Measurements from ENCODE around the gene KCNJ6.
A peak's percentile ranks its signal among the peaks of the same experiment; 100 is the strongest.
"Not testable (repeated sequence)": the region's sequence is repeated elsewhere in the genome, so short reads cannot be mapped to it uniquely, and the experiment has no call there.

KCNJ6 gene, protein sequence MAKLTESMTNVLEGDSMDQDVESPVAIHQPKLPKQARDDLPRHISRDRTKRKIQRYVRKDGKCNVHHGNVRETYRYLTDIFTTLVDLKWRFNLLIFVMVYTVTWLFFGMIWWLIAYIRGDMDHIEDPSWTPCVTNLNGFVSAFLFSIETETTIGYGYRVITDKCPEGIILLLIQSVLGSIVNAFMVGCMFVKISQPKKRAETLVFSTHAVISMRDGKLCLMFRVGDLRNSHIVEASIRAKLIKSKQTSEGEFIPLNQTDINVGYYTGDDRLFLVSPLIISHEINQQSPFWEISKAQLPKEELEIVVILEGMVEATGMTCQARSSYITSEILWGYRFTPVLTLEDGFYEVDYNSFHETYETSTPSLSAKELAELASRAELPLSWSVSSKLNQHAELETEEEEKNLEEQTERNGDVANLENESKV

DNA sequence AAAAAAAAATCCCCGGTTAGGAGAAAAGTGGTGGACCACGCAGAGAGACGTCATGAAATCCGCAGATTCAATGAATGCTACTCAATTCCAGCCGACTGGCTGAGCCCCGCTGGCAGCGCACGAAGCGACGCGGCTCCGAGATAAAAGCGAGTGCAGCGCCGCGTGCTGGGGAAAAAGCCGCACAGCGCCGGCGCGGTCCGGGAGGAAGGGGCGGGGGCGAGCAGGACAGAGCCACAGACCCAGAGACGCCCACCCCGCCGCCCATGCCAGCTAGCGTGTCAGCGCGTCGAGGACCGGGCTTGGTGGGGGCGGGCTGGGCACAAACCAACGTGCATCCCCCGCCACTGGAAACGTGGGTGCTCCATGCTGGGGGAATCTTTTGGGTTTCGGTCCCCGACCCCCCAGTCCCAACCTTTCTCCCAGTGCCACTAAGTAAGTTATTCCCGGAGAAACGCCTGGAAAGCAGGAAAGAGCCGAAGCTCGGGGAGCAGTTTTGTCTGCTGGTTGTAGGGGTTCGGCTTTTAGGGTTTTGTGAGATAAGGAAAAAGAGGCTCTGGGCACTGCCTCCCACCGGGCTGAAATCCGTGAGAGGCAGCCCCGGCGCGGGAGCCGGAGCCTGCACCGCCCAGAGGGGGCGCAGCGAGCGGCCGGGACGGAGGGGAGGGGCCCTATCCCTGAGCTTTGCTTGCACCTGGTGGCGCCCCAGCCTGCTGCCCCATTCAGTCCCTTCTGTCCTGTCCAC, at the start of gene KCNJ6:
Gene KCNJ6, minus strand, starts transcription at position 148 of the 742 bp plus-strand sequence. CDS start 75,775 bp downstream, outside the sequence.
- DNase-seq: peak; percentile 89

DNA sequence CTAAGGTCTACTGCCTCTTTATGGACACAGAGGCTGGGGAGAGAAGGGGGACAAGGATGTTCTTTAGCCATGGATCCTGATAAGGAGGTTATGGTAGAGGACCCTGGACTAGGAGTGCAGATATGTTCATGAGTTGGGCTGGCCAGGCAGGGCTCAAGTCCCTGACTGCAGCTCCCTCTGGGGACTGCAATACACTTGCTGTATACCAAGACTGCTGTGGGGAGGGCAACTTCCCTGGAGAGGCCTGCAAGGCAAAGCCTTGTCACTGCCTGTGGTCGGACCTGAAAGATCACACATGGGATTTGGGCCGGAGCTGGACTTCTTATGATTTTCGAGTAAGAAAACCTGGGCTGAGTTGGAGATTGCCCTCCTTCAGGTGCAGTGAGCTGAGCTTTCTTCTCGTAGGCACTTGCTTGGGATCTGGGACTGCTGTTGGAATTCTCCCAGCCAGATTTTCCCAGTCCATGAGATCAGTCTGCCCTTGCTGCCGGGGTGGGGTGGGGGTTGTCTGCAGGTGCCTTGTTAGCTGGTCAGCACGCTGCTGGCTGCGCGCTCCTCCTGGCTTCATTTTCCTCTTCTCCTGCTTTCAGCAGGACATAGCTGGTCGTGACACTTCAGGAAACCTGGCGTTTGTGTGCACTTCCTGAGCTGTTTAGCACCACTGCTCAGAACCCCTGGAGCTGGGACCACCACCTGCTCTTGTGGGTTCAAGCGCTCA, 49.0 kb upstream of the KCNJ6 start:
- DNase-seq: no peak

DNA sequence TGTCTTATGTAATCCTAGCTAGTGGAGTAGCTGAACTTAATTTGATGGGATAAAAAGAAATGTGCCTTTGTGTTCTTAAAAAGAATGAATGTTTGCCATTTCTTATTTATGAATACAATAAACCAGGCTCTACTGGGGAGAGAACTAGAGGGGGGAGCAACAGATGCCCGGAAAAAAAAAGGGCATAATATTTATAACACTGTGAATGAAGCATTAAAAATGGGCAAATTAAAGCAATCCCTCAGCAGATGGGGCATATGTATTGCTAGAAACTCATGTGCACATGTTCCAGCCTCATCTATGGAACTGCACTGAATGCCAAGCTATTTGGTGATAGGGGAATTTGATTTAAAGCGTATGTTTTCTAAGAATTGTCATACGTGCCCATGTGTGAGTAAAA, 42.3 kb upstream of the KCNJ6 start:
- no peak for DNase-seq

DNA sequence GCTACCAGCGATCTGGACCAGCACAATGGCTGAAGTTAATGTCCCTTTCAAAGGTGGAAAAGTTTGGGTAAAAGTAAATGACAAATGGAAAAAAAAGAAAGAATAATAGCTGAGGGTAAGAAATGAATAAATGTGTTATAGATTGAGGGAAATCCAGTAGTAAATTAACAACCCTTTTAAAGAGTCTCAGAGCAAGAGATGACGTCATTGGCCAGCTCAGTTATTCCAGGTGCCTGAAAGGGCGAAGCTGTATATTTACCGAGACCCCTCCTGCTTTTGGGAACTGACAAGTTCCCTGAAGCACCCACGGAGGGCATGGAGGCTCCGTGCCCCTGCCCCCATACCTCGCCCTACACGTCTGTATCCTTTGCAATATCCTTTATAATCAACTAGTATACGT, 40.5 kb upstream of the KCNJ6 start:
- no peak for DNase-seq

DNA sequence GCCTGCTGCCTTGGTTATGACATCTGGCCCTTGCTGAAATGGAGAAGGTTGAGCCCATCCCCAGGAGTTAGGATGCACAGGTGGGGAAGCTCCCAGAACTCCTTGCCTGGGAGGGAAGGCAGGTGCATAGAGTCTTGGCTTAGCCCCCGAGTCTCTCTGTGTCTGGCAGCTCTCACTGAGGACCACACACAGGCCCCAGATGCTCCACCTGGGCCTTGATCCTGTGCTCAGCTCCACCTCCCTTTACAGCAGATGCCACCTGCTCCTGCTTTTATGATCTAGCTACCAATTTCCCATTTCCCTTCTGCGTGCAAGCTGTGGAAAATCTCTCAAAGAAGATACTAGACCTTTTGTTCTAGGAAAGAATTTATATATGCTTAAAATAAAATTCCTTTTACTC, 28.8 kb upstream of the KCNJ6 start:
- no peak for DNase-seq

DNA sequence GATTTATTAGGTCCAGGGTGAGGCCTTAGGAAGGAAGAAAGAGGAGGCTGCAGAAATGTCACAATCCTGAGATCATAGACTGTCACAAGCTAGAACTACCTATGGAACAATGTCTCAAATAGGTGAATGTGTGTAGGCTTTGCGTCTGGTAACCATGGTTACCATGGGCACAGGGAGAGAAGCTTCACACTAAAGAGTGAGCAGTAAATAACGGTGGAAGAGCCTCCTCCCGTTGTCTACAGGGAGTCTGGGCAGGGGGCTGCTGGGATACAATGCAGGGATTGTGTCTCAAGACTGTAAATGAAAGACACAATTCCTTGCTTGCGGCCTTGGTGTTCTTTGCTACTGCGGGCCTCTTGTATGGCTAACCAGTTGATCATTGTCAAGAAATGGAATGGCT, 28.2 kb upstream of the KCNJ6 start:
- DNase-seq: no peak

DNA sequence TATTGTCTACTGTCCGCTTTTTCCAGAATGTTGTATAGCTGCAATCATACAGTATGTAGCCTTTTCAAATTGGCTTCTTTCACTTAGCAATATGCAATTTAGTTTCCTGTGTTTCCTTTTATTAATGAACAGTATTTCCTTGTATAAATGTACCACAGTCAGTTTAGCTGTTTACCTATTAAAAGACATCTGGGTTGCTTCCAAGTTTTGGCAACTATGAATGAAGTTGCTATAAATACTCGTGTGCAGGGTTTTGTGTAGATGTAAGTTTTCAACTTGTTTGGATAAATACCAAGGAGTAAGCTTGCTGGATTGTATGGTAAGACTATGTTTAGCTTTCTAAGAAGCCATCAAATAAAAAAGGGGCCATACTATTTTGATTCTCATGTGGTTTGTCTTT, 24.4 kb upstream of the KCNJ6 start:
- no peak for DNase-seq

DNA sequence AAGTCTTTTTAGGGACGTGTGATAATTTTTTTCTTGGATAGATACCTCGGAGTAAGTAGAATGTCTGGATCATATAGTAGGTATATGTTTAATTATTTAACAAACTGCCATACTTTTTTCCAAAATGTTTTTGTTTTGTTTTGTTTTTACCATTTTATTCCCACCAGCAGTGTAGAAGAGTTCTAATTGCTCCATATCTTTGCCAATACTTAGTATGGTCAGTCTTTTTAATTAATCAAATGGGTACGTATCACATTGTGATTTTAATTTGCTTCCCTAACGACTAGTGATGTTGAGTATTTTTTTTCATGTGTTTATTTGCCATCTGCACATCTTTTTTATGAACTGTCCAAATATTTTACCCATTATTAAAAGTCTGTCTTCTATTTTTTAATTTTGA, 23.6 kb upstream of the KCNJ6 start:
- DNase-seq: no peak

DNA sequence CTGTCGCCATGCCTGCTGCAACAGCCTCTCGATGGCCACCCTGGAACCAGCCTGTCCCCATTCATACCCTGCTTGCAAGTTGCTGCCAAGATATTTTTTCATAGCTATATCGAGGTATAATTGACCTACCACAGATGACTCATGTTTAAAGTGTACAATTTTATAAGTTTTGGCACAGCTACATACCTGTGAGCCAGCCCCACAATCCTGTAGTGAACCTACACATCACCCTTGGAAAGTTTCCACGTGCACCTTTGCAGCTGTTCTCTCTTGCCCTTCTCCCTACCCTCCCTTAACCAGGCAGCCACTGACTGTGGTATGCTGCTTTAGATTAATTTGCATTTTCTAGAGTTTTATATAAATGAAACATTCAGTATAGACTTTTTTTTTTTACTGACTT, 23.0 kb upstream of the KCNJ6 start:
- DNase-seq: no peak

DNA sequence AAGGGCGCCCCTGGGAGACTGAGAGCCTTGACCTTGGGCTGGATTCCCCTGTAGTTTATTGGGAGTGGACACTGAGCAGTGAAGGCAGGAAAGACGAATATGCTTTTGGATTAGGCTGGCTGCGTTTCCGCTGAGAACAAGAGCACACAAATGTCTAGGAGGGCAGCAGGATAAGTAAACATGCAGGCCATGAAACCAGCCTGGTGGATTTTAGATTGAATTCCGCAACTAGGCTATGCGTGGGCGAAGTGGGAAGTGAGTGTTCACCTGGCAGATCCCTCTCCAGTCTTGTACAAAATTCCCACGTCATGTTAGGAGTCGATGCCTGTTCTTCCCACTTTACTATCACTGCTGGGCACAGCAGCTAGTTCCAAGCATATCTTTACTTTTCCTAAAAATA, 21.4 kb upstream of the KCNJ6 start:
- DNase-seq: no peak

DNA sequence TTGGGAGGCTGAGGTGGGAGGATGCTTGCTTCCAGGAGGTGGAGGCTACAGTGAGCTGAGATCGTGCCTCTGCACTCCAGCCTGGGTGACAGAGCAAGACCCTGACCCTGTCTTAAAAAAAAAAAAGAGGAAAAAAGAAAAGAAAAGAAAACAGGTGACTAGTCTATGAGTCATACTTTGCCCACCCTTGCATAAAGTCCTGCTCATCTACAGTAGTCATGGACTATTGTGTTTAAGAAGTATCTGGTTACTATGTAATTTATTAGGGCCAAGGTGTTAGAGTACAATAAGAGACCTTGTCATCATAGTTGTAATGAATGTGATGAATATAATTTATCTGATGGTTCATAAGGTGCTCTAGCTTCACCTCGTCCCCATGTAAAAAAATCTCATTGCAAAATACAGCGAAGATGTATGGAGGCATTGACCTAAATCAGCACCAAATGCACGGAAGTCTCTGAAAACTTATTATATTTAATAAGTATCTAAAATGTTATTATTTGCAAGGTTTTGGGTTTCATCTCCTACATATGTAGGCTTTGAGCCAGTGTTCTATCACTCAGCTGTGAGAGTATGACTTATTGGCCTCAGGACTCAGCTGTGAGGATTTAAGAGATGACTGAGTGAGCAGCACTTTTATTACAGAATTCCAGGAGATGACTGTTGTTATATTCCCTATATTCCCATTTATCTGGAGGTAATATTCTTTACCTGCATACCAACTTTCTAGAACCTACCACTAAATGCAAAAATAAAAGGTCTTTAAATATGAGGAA, 19.9 kb upstream of the KCNJ6 start:
- DNase-seq: no peak

DNA sequence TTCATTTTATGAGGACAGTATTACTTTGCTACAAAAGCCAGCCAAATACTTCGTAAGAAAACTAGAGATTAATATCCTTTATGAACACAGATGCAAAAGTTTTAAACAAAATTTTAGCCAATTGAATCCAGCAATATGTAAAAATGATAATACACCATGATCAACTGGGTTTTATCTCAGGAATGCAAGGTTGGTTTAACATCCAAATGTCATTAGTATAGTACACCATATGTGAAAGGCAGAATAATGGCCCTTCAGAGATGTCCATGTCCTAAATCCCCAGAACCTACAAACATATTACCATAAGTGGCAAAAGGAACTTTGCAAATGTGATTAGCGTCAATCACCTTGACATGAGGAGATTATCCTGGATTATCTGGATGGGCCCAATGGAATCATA, 16.7 kb upstream of the KCNJ6 start:
- DNase-seq: peak; percentile 77

DNA sequence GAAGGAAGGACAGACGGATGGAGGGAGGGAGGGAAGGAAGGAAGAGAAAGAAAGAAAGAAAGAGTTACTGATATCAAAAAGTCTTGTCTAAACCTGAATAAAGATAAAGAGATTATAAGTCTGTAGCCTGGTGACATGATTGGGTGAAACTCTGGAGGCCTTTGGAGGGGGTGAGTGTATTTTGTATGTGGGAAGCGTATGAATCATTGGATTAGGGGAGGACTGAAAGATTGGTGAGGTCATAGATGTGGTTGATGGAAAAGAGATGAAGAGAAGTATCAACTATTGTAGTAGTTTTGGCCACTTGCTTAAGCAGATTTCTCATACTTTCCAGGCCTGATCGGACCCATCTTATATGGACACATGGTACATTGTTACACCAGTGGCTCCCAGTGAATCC, 11.5 kb upstream of the KCNJ6 start:
- no peak for DNase-seq

DNA sequence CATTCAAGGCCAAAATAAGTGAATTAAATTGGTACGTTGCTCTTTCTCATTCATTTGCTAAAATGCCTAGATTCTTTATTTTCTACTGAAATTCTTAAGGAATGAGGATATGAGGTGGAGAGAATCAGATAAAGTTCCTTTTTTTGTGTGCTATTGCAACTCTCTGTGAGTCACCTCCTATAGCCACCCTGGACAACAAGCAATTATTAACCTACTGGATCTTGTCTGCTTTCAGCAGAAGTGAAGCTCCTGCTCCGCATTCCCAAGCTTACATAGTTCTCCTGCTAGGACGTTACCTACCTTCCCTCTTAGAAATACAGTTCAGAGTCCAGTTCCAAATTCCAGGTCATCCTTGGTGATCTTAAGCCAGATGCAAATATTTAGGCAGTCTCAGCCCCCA, 4.8 kb upstream of the KCNJ6 start:
- DNase-seq: no peak

DNA sequence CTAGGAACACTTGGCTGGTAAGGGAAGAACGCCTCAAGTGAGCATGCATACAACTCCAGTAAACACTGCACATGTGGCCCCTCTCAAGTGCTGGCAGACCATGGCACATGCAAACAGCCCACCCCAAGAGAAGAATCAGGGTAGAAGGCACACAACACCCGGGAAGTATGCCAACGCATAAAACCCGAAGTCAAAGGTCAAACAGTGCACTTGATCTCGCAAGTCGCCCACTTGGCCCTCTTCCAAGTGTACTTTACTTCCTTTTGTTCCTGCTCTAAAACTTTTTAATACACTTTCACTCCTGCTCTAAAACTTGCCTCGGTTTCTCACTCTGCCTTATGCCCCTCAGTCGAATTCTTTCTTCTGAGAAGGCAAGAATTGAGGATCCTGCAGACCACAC, 4.0 kb upstream of the KCNJ6 start:
- DNase-seq: not testable (repeated sequence)

DNA sequence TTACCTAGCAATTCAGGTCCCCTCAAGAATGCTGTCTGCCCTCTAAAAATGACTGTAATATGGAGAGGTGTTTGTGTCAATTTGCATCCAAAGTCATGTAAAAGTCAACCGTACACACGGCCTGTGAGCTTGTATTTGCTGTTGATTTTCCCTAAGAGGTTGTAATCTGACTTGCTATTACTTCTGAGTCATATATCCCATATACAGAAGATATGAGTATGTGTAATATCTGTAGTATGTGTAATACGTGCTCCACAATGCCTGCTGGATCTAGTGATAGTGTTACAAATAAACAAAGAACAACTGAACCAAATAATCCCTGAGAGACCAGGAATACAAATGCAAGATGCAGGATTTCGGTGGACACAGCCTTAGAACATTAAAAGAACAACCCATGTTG, 1.4 kb upstream of the KCNJ6 start:
- DNase-seq: no peak

DNA sequence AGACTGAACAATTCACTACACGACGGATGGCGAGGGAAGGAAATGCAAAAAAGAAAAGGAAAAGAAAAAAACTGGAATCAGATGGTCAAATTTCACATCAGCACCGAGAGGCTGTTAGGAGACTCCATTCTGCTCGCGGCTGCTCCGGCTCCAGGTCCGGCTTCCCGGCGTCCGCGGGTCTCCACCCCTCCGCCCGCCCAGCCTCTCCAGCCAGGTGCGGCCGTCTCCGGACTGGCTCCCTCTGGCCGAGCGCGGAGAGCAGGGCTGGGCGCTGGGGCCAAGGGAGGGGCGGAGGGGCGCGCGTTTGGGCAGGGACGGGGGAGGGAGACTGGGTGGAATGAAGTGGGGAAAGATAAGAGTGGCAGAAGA, 332 bp downstream of the KCNJ6 start:
- DNase-seq: peak; percentile 58

DNA sequence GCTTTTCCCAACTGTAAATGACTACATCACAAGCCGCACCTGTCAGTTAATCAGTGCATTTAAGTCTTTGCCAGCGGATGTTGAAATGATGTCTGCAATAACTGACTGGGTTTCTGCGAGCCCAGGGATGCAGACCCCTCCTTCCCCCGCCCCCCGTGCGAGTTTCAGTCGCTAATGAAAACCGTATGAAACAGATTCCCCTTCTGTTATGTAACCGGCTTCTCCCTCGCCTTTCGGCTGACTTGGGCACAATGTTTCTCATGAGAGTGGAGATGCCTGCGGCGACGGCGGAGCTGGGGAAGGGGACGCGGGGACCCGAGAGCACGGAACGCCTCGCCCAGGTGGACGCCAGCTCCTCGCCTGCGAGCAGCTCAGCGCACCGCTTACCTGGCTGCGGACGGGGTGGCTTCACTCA, 753 bp downstream of the KCNJ6 start:
- peak; percentile 52 for DNase-seq

DNA sequence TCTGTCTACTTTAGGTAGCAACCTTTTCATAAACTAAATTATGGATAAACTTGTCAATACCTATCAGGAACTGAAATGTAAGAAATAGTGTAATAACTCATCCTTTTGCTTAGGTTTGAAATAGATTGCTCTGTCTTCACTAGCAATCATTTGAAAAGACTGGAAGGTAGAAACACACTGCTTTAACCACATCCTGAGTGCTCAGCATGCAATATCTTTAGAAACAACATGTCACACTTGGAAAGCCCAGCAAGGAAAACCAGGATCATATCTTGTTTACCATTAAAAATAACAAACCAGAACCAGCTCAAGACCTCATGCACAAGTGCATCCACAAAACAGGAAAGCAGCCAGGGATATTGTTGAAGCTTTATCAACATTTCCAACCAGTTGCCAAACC, 3.6 kb downstream of the KCNJ6 start:
- DNase-seq: no peak

DNA sequence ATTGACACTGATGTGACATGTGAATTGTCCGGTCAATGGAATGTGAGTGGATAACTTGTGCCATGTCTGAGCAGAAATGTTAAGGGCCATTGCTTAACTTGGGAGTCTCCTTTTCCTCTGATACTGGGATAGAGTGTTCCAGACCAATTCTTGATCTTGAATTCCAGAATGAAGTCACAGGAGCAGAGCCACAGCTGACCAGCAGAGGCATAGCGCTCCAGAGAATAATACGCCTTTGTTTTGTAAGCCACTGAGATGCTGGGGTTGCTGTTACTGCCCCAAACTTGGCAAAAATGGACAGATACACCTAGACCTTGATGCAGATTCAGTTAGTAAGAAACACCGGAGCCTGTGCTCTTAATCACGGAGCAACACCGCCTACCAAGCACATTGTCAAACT, 6.3 kb downstream of the KCNJ6 start:
- no peak for DNase-seq

DNA sequence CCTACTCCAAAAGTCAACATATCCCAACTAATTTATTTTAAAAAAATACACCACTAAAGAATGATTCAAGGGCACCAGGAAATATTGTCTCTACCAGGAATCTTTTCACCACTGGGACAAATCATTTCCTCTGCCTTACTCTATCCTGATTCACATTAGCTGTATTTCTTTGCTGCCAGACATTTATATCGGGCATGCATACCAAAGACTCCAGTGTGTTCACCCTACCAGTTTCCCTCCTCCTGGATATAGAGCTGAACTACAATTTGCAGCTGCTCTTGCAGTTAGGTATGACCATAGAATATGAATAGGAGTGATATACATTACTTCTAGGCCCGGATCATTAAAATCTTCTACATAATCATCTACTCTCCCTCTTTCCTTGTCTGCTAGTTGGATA, 7.6 kb downstream of the KCNJ6 start:
- DNase-seq: no peak

DNA sequence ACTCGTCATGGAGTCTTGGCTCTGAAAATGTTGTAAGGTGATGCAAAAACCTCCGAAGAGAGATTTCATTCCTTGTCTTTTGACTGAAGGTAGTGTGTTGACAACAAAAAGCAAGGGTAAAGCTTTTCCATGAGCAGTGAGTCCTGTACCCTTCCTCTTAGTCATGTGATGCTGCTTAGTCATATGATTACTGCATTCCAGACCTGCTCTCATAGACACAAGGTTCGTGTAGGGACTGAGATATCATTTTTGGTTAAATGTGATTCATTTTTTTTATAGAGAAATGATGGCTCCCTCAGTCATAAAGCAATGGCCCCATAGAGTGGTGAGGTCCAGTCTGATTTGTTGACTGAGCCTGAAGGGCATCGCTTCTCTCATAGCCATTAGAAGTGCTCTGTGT, 9.2 kb downstream of the KCNJ6 start:
- DNase-seq: no peak

DNA sequence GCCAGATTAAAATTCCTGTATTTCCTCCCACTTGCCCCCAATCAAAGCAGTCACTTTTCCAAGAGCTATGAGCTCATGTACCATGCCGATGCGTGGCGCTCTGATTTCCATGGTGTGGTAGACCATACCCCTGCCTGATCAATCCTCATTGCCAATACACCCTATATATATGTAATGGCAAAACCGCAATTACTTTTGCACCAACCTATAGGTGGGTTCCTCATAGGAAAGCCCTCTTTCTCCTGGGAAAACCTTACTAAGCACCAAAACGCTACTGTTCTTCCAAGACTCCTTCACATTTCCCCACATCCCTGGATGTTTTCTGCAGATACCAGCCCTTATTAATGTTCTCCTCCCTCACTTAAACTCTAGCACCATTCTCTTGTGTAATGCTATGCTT, 11.0 kb downstream of the KCNJ6 start:
- no peak for DNase-seq
